NOMO-1 (cell line): Measurements from ENCODE around the gene KDM1B.
"Not testable (repeated sequence)": the region's sequence is repeated elsewhere in the genome, so short reads cannot be mapped to it uniquely, and the experiment has no call there.

Experiments used
- DNase-seq, 2 experiments: peaks; one replicate each; lab custom pipeline; 2025; ENCODE audit not compliant: unreplicated experiment in 2 of 2; lab: John Stamatoyannopoulos, UW

KDM1B gene

DNA sequence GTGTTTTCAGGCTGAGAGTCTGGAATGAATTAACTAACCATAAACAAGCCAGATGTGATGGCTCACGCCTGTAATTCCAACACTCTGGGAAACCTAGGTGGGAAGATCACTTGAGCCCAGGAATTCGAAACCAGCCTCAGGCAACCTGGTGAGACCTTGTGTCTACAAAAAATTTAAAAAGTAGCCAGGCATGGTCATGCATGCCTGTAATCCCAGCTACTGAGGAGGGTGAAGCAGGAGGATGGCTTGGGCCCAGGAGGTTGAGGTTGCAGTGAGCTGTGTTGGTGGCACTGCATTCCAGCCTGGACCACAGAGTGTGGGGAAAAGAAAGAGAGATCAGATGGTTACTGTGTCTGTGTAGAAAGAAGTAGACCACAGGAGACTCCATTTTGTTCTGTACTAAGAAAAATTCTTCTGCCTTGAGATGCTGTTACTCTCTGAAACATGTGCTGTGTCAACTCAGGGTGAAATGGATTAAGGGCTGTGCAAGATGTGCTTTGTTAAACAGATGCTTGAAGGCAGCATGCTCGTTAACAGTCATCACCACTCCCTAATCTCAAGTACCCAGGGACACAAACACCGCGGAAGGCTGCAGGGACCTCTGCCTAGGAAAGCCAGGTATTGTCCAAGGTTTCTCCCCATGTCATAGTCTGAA is 71.4 kb downstream of the KDM1B start:
- not testable (repeated sequence) for DNase-seq

DNA sequence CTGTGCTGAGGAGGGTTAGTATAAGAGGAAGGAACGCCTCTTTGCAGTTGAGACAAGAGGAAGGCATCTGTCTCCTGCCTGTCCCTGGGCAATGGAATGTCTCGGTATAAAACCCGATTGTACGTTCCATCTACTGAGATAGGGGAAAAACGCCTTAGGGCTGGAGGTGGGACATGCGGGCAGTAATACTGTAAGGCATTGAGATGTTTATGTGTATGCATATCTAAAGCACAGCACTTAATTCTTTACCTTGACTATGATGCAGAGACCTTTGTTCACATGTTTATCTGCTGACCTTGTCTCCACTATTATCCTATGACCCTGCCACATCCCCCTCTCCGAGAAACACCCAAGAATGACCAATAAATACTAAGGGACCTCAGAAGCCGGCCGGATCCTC is 71.9 kb downstream of the KDM1B start:
- not testable (repeated sequence) for DNase-seq

DNA sequence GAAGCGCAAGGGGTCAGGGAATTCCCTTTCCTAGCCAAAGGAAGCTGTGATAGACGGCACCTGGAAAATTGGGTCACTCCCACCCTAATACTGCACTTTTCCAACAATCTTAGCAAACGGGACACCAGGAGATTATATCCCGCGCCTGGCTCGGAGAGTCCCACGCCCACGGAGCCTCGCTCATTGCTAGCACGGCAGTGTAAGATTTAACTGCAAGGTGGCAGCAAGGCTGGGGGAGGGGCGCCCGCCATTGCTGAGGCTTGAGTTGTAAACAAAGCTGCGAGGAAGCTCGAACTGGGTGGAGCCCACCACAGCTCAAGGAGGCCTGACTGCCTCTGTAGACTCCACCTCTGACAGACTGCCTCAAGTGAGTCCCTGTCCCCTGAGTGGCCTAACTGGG is 73.4 kb downstream of the KDM1B start:
- not testable (repeated sequence) for DNase-seq

DNA sequence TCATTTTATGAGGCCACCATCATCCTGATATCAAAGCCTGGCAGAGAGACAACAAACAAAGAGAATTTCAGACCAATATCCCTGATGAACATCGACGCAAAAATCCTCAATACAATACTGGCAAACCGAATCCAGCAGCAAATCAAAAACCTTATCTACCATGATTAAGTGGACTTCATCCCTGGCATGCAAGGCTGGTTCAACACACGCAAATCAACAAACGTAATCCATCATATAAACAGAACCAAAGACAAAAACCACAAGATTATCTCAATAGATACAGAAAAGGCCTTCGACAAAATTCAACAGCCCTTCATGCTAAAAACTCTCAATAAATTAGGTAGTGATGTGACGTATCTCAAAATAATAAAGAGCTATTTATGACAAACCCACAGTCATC is 76.6 kb downstream of the KDM1B start:
- DNase-seq: not testable (repeated sequence)

DNA sequence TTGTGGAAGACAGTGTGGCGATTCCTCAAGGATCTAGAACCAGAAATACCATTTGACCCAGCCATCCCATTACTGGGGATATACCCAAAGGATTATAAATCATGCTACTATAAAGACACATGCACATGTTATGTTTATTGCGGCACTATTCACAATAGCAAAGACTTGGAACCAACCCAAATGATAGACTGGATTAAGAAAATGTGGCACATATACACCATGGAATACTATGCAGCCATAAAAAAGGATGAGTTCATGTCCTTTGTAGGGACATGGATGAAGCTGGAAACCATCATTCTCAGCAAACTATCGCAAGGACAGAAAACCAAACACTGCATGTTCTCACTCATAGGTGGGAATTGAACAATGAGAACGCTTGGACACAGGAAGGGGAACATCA is 78.5 kb downstream of the KDM1B start:
- not testable (repeated sequence) for DNase-seq

DNA sequence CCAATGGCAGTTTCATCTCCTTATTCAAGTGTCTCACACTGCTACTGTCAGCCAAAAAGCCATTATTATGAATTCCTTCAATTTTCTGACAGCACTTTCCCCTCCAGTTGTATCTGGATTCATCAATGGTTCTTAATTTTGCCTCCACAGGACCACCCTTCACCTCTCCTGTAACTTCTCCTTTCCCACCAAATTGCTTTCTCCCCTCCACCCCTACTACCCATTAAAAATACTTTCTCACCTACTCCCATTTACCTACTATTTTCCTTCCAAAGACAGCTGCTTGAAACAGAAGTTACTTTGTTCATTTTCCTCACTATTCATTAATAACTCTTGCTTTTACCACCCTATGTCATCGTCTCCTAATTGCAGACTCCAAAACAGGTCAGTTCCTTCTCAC is 79.3 kb downstream of the KDM1B start:
- no peak for DNase-seq

DNA sequence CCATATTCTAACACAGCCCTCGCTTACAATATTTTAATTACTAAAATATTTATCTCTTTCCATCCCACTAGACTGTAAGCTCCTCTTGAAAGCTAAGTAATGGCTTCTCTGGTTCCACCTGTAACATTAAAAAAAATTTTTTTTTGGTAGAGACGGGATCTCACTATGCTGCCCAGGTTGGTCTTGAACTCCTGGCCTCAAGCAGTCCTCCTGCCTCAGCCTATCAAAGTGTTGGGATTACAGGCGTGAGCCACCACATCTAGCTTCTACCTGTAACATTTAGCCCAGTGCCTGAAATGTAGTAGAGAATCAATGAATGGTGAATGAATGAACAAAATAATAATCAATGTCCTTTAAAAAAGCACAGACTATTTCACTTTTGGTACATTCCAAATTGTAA is 80.3 kb downstream of the KDM1B start:
- DNase-seq: no peak

DNA sequence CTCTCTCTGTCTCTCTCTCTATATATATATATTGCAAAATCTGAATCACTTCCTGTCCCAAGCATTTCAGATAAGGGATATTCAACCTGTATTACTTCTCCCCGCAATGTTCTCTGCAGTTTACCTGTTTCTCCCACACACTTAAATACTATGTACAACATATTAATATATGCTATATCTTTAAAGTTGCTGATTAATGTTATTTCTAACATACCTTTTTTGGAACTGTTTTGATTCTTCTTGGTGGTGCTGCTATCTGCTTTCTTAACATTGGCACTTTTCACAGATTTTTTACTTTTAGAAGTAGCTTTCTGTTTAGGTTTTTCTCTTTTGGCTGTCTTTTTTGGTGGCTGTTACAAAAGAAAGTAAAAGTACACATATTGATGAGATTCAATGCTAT is 81.9 kb downstream of the KDM1B start:
- no peak for DNase-seq

DNA sequence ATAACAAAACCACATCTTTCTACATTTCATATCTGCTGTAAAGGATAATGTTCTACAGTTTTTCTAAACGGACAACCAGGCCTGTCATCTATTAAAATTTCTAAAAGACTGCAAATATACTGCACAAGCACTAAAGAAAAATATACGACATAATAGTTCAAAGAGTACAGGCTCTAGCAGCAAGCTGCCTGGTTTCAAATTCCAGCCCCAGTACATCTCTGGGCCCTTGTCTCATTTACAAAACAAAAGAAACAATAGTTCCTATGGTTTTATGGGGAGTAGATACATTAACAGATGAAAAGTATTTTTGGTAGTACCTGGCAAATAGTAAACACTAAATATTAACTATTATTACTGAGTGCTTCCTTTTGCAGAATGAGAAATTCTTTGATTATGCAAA is 85.0 kb downstream of the KDM1B start:
- DNase-seq: no peak

DNA sequence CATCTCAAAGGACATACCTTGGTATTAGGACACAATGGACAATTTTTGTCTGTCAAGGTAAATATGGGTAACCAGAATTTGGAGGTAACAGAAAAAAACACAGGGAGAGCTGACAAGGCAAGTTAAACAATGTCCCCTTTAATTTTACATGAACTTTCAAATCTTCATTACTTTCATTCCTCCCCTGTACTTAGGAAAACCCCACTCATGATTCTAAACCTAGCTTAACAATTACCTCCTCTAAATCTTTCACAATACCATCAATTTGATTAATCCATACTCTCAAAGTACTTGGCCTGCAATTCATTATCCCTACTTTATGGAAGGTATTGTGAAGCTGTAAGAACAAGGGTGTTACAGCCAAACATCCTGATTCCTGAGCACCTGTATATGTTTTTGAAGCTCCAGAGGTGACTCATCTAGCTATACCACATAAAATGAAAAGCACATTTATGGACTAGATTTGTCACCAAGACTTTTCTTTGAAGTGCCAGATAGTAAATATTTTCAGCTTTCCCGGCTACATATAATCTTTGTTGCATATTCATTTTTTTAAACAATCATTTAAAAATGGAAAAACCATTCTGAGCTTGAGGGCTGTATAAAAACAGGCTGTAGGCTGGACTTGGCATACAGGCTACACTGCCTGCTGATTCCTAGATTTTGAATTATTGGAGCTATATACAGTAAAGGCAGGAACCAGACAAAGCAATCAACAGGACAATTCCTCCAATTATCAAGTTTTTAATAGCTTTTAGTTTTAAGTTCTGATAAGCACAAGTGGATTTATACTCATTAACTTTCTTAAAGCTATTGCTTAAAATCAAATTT is 86.2 kb downstream of the KDM1B start:
- DNase-seq: no peak

DNA sequence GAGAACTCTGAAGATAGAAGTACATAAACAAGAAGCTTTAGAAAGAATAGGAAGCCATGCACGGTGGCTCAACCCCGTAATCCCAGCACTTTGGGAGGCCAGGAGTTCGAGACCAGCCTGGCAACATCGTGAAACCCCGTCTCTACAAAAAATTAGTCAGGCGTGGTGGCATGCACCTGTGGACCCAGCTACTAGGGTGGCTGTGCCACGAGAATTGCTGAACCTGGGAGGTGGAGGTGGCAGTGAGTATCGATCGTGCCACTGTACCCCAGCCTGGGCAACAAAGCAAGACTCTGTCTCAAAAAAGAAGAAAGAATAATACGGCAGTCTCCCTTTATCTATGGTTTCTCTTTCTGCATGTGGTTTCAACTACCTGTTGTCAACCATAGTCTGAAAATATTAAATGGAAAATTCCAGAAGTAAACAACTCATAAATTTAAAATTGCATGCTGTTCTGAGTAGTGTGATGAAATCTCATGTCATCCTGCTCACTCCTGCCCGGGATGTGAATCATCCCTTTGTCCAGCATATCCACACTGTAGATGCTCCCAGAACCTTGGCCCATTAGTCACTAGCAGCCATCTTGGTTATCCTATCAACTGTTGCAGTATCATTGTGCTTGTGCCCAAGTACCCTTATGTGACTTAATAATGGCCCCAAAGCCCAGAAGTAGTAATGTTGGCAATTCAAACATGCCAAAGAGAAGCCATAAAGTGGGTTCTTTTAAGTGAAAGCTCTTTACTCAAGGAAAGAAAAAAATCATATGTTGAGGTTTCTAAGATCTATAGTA is 87.0 kb downstream of the KDM1B start:
- DNase-seq: no peak

DNA sequence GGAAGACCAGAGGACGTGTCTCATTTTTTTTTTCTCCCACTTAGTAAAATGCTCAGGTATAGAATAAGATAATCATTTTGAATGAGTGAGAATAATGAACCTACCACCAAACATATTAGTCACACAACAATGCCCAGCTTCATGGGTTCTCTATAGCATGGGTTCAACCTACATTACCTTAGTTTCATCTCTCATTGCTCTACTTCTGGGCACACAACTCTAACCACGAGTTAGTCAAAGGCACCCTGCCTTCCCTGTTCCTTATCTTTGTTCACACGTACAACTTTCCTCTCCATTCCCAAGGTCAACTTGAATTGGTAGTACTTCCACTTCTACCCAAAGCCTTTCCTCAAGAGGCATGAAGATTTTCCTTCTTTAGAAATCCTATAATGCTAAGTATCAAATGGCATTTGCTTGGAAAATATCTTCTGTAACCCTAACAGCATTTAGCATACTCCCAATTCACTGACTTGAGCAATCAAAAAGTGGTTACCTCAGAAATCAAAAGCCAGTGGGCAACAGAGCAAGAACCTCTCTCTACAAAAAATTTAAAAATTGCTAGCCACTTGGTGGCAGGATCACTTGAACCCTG is 88.2 kb downstream of the KDM1B start:
- no peak for DNase-seq

DNA sequence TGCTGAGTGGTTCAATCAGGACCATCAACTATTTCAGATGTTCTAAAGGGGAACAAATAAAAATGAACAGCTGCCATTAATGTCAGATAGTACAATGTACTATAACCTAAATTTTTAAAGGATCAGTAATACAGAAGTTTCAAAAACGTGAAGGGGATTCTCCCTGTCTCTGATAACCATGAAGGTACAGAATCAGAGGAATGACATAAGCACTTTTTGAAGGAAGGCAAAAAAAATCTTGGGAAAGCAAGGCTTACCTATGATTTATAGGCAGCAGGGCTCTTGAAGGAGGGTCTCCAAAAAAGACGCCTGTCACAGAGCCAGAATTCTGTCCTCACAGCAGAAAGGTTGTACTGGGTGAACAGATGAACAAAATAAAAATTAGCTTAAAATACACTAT is 89.0 kb downstream of the KDM1B start:
- DNase-seq: no peak

DNA sequence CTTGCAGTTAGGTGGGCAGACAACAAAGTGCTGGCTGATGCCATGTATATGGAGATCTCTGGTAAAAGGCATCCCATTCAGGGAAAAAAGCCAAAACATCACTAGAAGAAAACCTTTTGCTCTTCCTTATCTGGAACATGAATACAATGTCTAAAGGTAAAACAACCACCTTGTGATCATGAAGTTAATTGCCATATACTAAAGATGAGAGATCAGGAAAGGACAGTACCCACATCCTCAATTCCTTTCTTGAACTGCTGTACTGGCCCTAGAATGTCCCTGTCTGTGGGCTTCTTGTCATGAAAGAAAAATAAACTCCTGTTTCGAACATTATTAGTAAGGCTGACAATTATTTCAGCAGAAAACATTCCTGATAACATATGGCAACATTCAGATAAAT is 89.9 kb downstream of the KDM1B start:
- DNase-seq: no peak

DNA sequence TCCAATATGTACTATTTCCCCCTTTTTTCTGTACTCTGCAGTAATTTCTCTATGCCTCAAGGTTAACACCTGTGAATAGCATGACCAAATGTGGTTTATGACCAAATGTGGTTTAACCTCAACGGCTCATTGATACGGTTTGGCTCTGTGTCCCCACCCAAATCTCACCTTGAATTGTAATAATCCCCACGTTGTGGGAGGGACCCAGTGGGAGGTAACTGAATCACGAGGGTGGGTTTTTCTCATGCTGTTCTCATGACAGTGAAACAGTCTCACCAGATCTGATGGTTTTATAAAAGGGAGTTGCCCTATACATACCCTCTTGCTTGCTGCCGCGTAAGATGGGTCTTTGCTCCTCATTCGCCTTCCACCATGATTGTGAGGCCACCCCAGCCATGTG is 90.4 kb downstream of the KDM1B start:
- no peak for DNase-seq

DNA sequence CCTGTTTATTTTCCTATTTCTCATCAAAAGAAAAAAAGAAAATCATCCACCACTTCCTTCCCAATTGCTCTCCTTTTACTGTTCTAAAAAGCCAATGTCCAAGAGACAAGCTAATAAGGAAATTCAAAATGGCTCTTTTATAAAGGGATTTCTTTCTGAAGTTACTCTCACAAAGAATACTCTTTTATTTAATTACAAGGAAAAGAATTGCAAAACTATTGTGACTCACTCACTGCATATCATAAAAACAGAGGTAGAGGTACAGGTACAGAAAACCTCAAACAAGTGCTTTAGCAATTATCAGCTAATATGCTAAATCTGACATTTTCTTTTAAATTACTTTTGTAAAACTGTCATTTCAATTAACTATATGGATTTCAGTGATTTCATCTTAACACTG is 91.0 kb downstream of the KDM1B start:
- no peak for DNase-seq

DNA sequence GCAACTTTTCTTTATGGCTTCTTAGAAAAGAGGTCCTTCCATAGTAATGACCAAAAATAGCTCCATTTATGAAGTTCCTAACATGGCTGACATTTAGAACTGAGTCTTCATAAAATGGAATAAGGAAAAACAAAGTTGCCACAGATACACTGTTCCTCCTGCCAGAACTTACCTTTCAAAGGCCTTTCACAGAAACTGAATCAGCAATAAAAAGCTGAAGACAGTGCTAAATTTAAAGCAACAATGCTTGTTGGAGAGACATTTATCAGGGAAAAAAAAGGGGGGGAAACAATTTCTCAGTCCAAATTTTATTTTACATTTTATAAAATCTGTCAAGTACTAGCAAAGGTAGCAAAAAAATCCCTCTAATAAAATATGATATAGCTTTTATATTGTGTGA is 91.8 kb downstream of the KDM1B start:
- DNase-seq: no peak

DNA sequence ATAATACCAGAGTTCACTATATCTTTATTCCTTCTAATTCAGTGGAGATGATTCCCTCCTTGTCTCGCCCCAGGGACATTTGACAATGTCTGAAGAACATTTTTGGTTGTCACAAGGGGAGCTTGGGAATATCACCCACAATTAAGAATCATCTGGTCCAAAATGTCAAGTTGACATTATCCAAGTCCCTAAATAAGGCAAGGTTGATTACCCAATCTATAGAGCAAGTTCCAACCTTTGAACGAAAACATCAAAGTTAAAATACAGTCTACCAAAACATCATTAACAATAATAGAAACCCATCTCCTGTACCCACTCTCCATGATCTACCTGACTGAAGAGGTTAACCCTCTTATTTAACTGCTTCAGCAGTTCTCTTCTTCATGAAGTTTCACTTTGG is 93.5 kb downstream of the KDM1B start:
- no peak for DNase-seq

DNA sequence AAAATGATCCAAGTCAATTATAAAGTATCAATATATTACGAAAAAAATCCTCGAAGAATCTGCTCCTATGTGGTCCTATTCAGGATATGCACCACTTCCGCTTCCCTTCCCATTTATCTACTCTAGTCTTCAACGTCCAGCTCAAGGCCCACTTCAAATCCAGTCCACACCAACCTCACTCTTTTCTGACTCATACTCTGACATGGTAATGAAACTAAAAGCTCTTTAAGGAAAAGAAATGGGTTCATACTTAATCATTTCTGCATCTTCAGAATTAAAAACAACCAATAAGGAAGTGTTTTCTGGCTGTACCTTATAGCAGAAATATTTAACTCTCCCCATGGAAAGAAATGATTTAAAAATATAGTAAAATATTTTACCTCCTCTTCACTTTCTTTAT is 94.0 kb downstream of the KDM1B start:
- DNase-seq: no peak

DNA sequence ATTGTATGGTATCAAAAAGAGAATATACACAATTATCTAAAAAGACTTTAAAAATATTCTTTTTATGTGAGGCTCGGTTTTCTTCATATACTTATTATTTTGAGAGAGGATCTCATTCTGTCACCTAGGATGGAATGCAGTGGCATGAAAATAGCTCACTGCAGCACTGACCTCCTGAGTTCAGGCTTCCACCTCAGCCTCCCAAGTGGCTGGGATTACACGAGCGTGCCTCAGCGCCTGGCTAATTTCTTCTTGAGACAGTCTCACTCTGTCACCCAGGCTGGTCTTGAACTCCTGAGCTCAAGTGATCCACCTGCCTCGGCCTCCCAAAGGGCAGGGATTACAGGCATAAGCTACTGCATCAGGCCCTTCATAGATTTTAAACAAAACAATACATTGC is 98.4 kb downstream of the KDM1B start:
- no peak for DNase-seq

DNA sequence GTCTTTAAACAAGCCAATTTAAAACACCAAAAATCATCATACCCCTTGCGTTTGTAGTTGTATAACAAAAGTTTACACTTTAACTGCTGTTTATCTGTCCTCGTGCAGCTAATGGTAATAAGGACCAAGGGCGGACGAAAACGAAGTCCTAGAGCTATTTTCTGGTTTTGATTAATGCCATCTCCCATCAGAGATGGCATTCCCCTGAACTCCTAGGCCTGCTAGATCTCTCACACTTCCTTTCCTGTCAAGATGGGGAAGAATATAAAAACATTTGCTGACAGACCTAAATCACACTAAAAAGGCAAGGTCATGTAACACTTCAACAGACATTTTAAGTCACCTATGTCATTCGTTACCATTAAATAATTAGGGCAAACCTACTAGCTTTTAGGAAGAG is 99.6 kb downstream of the KDM1B start:
- DNase-seq: no peak
